Body of pancreas (tissue), 4 donors: ENCODE data around the gene AHI1.

Source experiments
- POLR2A ChIP-seq, 3 donors: fragments of 450-650 bp; IDR thresholded peaks; one replicate each; pipeline ENCODE4 v1.6.1; 2016; ENCODE audit warnings: antibody characterized with exemption in 3 of 3, mild to moderate bottlenecking in 2 of 3
- TF ChIP-seq, protein P1 (sequence below), 7 experiments: fragments of 450-650 bp in 4 of 7; fragments of 200-600 bp in 3 of 7; sonication (generic) in 3 of 7; IDR thresholded peaks; one replicate each; pipeline ENCODE4 v1.5.1; 2016 to 2019; ENCODE audit warnings: antibody characterized with exemption in 7 of 7

DNA sequence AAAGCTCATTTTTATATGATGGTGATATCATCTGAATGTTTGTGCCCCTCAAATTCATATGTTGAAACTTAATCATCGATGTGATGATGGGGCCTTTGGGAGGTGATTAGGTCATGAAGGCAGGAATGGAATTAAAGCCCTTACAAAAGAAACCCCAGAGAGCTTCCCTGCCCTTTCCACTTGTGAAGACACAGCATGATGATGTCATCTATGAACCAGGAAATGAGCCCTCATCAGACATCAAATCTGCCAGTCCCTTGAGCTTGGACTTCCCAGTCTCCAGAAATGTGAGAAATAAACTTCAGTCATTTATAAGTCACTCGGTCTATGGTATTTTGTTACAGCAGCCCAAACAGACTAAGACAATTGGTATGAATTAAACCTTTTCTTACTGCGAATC lies 163.4 kb downstream of the AHI1 start:
- TF ChIP-seq, protein P1, sequence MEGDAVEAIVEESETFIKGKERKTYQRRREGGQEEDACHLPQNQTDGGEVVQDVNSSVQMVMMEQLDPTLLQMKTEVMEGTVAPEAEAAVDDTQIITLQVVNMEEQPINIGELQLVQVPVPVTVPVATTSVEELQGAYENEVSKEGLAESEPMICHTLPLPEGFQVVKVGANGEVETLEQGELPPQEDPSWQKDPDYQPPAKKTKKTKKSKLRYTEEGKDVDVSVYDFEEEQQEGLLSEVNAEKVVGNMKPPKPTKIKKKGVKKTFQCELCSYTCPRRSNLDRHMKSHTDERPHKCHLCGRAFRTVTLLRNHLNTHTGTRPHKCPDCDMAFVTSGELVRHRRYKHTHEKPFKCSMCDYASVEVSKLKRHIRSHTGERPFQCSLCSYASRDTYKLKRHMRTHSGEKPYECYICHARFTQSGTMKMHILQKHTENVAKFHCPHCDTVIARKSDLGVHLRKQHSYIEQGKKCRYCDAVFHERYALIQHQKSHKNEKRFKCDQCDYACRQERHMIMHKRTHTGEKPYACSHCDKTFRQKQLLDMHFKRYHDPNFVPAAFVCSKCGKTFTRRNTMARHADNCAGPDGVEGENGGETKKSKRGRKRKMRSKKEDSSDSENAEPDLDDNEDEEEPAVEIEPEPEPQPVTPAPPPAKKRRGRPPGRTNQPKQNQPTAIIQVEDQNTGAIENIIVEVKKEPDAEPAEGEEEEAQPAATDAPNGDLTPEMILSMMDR (IDR thresholded peaks at IDR 0.05) = no peak
- no peak for TF ChIP-seq POLR2A (IDR thresholded peaks at IDR 0.05)
